ENCODE results near the gene LAMC1. TPM values are rescaled to one million over a fixed set of nuclear protein-coding genes. Genes with fewer than 3 reads are reported as not detected.

LAMC1 gene
- total and polyA plus RNA-seq, 2 donors (not counting 1 experiment from before 2014, with no cell fraction given) = 11.5 to 34.0 TPM

GRCh38 chr1:183110326-183110880 is 87.2 kb downstream of the LAMC1 start:
- no peaks in the 10 kb centered on the region for H3K27me3 Mint-ChIP-seq
- DNase-seq = no peak
- Histone ChIP-seq H3K36me3 (replicated peaks in 1 of 2; ENCODE audit: control extremely low read depth in 1 of 2, control insufficient read depth in 1 of 2, extremely low read depth in 1 of 2, insufficient read depth in 2 of 2, low read length in 1 of 2) (peaks cover 17 to 24% of the 10 kb centered on the region in 2 experiments), H3K27ac (ENCODE audit: low read length in 2 of 2) (no peak overlapping the region), H3K9ac (ENCODE audit: low read length) (no peak overlapping the region), H2AFZ (ENCODE audit: insufficient read depth, low read depth, low read length, poor library complexity, severe bottlenecking) (no peak overlapping the region), H3K27me3 (replicated peaks in 1 of 4; ENCODE audit: control extremely low read depth in 1 of 4, control insufficient read depth in 3 of 4, insufficient read depth in 4 of 4, low read length in 3 of 4) (no peaks in the 10 kb centered on the region), H4K20me1 (ENCODE audit: control insufficient read depth, insufficient read depth, low read length, poor library complexity, severe bottlenecking) (peaks cover 19% of the 10 kb centered on the region), H3K4me3 (ENCODE audit: control extremely low read depth in 1 of 5, extremely low read depth in 1 of 5, insufficient read depth in 1 of 5, low read depth in 2 of 5, low read length in 4 of 5) (no peak overlapping the region), H3K9me3 (ENCODE audit: control extremely low read depth in 1 of 3, control insufficient read depth in 2 of 3, insufficient read depth in 1 of 3, low read length in 2 of 3) (no peaks in the 10 kb centered on the region), H3K79me2 (ENCODE audit: control insufficient read depth, insufficient read depth, low read length) (peaks cover 13% of the 10 kb centered on the region), H3K4me1 (ENCODE audit: control insufficient read depth in 2 of 2, insufficient read depth in 2 of 2, low read length in 2 of 2) (no peaks in the 10 kb centered on the region), H3K4me2 (replicated peaks; ENCODE audit: low read depth, low read length, poor library complexity, severe bottlenecking) (no peak overlapping the region)
- 96% methylated on average over 7 of the region's 8 CpGs for WGBS (ENCODE audit: insufficient coverage)
- TF ChIP-seq, protein P1, sequence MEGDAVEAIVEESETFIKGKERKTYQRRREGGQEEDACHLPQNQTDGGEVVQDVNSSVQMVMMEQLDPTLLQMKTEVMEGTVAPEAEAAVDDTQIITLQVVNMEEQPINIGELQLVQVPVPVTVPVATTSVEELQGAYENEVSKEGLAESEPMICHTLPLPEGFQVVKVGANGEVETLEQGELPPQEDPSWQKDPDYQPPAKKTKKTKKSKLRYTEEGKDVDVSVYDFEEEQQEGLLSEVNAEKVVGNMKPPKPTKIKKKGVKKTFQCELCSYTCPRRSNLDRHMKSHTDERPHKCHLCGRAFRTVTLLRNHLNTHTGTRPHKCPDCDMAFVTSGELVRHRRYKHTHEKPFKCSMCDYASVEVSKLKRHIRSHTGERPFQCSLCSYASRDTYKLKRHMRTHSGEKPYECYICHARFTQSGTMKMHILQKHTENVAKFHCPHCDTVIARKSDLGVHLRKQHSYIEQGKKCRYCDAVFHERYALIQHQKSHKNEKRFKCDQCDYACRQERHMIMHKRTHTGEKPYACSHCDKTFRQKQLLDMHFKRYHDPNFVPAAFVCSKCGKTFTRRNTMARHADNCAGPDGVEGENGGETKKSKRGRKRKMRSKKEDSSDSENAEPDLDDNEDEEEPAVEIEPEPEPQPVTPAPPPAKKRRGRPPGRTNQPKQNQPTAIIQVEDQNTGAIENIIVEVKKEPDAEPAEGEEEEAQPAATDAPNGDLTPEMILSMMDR (IDR thresholded peaks at IDR 0.05) = no peak
- TF ChIP-seq EZH2 (IDR thresholded peaks at IDR 0.05; ENCODE audit: borderline replicate concordance, insufficient read depth, low read depth, low read length, poor library complexity, severe bottlenecking) = no peak
- no peaks in the 10 kb centered on the region for H3K9me3 Mint-ChIP-seq (ENCODE audit: insufficient read depth)
- H3K4me3 Mint-ChIP-seq = no peak overlapping the region
- POLR2A ChIA-PET = no interaction called here
- H3K27ac Mint-ChIP-seq = no peak overlapping the region
- intact Hi-C loops (cut with micrococcal nuclease) = no loop called here
- peaks cover 3% of the 10 kb centered on the region for H3K4me1 Mint-ChIP-seq
- no peak for ATAC-seq (ENCODE audit: low read depth)
- CTCF ChIA-PET = no interaction called here

DNA sequence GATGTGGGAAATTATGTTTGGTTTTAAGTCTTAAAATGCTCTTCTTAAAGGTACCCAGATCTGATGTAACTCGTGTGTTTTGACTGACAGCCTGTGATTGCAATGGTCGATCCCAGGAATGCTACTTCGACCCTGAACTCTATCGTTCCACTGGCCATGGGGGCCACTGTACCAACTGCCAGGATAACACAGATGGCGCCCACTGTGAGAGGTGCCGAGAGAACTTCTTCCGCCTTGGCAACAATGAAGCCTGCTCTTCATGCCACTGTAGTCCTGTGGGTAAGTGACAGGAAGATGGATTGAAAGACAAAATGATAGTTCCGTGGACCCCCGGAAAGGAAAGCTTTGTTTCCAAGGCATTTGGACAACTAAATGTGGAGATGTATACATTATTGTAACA is 91.2 kb downstream of the LAMC1 start:
- ChIA-PET CTCF (no interaction called here), POLR2A (no interaction called here)

More for the DNA sequence above, 91.2 kb downstream of the LAMC1 start:
- no peak overlapping the region for H3K4me3 ChIP-seq (ENCODE audit: control extremely low read depth in 1 of 5, extremely low read depth in 1 of 5, insufficient read depth in 1 of 5, low read depth in 2 of 5, low read length in 4 of 5)
- no peak overlapping the region for H3K27ac ChIP-seq (ENCODE audit: low read length in 2 of 2)
- no peaks in the 10 kb centered on the region for H4K20me1 ChIP-seq (ENCODE audit: control insufficient read depth, insufficient read depth, low read length, poor library complexity, severe bottlenecking)
- H3K27ac Mint-ChIP-seq = no peak overlapping the region
- H3K27me3 ChIP-seq (replicated peaks in 1 of 4; ENCODE audit: control extremely low read depth in 1 of 4, control insufficient read depth in 3 of 4, insufficient read depth in 4 of 4, low read length in 3 of 4) = no peaks in the 10 kb centered on the region
- no peak for ATAC-seq (ENCODE audit: low read depth)
- H3K27me3 Mint-ChIP-seq = no peaks in the 10 kb centered on the region
- DNase-seq = no peak
- no peaks in the 10 kb centered on the region for H3K4me1 ChIP-seq (ENCODE audit: control insufficient read depth in 2 of 2, insufficient read depth in 2 of 2, low read length in 2 of 2)
- WGBS (ENCODE audit: insufficient coverage) = 95% methylated on average over 7 of the region's 9 CpGs
- H3K9ac ChIP-seq (ENCODE audit: low read length) = no peak overlapping the region
- intact Hi-C loops (cut with micrococcal nuclease) = no loop called here
- no peaks in the 10 kb centered on the region for H3K79me2 ChIP-seq (ENCODE audit: control insufficient read depth, insufficient read depth, low read length)
- H3K9me3 Mint-ChIP-seq (ENCODE audit: insufficient read depth) = no peaks in the 10 kb centered on the region
- no peak overlapping the region for H3K4me2 ChIP-seq (replicated peaks; ENCODE audit: low read depth, low read length, poor library complexity, severe bottlenecking)
- H3K9me3 ChIP-seq (ENCODE audit: control extremely low read depth in 1 of 3, control insufficient read depth in 2 of 3, insufficient read depth in 1 of 3, low read length in 2 of 3) = no peaks in the 10 kb centered on the region
- TF ChIP-seq, protein P1 (IDR thresholded peaks at IDR 0.05) = no peak
- TF ChIP-seq EZH2 (IDR thresholded peaks at IDR 0.05; ENCODE audit: borderline replicate concordance, insufficient read depth, low read depth, low read length, poor library complexity, severe bottlenecking) = no peak
- H2AFZ ChIP-seq (ENCODE audit: insufficient read depth, low read depth, low read length, poor library complexity, severe bottlenecking) = no peak overlapping the region
- no peaks in the 10 kb centered on the region for H3K4me1 Mint-ChIP-seq
- H3K4me3 Mint-ChIP-seq = no peak overlapping the region
- H3K36me3 ChIP-seq (replicated peaks in 1 of 2; ENCODE audit: control extremely low read depth in 1 of 2, control insufficient read depth in 1 of 2, extremely low read depth in 1 of 2, insufficient read depth in 2 of 2, low read length in 1 of 2) = peaks cover 24 to 36% of the 10 kb centered on the region in 2 experiments

Data from B cell (primary cell).